ENCODE data around the gene KDM5B. TPM values are rescaled to one million over a fixed set of nuclear protein-coding genes. Genes with fewer than 3 reads are reported as not detected.

The KDM5B gene
- polyA plus RNA-seq, 3 donors: 3.4 to 12.5 (median 10.6) TPM

DNA sequence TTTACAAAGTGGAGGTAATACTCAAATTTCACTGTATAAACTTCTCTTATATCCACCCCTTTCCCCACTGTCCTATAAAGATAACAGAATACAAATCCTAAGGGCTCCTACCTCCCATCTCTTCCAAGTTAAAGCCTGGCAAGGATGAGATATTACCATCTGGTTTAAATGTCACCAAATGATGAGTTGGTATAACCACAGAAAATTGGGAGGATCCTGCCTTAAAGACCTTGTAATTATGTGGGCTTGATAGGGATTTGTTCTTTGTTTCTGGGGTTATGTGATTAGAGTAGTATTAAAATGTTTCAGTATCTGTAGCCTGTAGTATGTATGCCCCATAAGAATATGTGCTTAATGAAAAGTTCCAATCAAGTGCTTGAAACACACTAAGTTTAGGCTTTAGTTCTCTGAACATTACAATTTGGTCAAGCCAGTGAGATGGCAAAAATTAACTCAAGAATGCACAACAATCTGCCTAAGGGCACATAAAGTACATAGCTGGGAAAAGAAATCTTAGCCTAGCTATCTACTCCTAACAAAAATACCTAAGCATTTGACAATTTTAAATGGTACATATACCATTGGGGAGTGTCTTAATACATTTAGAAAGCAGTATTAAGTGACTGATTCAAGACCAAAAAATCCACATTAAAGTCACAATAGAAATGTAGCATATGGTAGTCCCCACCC, 14.0 kb downstream of the KDM5B start:
- Histone ChIP-seq H3K4me2 (replicated peaks; ENCODE audit: extremely low read depth, low read length, poor library complexity, severe bottlenecking) (no peak overlapping the region), H3K79me2 (ENCODE audit: insufficient read depth, low read length) (peaks cover 72% of the 10 kb centered on the region), H3K27me3 (ENCODE audit: control insufficient read depth in 2 of 2, insufficient read depth in 2 of 2, low read length in 2 of 2) (no peaks in the 10 kb centered on the region), H3K9me3 (replicated peaks in 1 of 2; ENCODE audit: control insufficient read depth in 1 of 2, insufficient read depth in 1 of 2, low read length in 2 of 2) (no peaks in the 10 kb centered on the region), H3K4me3 (replicated peaks in 1 of 3; ENCODE audit: low read depth in 2 of 3, low read length in 3 of 3) (no peak overlapping the region), H4K20me1 (ENCODE audit: insufficient read depth, low read length) (peaks cover 91% of the 10 kb centered on the region), H2AFZ (ENCODE audit: insufficient read depth, low read depth, low read length, poor library complexity, severe bottlenecking) (no peak overlapping the region), H3K27ac (ENCODE audit: low read depth in 1 of 2, low read length in 2 of 2) (no peak overlapping the region), H3K9ac (ENCODE audit: insufficient read depth, low read length, poor library complexity, severe bottlenecking) (no peak overlapping the region), H3K36me3 (replicated peaks in 1 of 2; ENCODE audit: control insufficient read depth in 1 of 2, insufficient read depth in 2 of 2, low read length in 2 of 2) (no peaks in the 10 kb centered on the region), H3K4me1 (ENCODE audit: control insufficient read depth in 1 of 2, insufficient read depth in 2 of 2, low read length in 2 of 2) (no peaks in the 10 kb centered on the region)
- TF ChIP-seq, protein P1, sequence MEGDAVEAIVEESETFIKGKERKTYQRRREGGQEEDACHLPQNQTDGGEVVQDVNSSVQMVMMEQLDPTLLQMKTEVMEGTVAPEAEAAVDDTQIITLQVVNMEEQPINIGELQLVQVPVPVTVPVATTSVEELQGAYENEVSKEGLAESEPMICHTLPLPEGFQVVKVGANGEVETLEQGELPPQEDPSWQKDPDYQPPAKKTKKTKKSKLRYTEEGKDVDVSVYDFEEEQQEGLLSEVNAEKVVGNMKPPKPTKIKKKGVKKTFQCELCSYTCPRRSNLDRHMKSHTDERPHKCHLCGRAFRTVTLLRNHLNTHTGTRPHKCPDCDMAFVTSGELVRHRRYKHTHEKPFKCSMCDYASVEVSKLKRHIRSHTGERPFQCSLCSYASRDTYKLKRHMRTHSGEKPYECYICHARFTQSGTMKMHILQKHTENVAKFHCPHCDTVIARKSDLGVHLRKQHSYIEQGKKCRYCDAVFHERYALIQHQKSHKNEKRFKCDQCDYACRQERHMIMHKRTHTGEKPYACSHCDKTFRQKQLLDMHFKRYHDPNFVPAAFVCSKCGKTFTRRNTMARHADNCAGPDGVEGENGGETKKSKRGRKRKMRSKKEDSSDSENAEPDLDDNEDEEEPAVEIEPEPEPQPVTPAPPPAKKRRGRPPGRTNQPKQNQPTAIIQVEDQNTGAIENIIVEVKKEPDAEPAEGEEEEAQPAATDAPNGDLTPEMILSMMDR (IDR thresholded peaks at IDR 0.05): no peak
- Mint-ChIP-seq H3K27ac (no peak overlapping the region), H3K4me1 (peaks cover 10% of the 10 kb centered on the region), H3K36me3 (peaks cover 0 to 2% of the 10 kb centered on the region in 2 donors), H3K27me3 (ENCODE audit: low read depth in 3 of 3) (peaks cover 0 to 2% (median 0%) of the 10 kb centered on the region in 3 donors), H3K9me3 (peaks cover 0 to 2% (median 0%) of the 10 kb centered on the region in 7 donors), H3K4me3 (no peak overlapping the region)
- intact Hi-C loops (cut with micrococcal nuclease): no loop called here
- DNase-seq: no peak

DNA sequence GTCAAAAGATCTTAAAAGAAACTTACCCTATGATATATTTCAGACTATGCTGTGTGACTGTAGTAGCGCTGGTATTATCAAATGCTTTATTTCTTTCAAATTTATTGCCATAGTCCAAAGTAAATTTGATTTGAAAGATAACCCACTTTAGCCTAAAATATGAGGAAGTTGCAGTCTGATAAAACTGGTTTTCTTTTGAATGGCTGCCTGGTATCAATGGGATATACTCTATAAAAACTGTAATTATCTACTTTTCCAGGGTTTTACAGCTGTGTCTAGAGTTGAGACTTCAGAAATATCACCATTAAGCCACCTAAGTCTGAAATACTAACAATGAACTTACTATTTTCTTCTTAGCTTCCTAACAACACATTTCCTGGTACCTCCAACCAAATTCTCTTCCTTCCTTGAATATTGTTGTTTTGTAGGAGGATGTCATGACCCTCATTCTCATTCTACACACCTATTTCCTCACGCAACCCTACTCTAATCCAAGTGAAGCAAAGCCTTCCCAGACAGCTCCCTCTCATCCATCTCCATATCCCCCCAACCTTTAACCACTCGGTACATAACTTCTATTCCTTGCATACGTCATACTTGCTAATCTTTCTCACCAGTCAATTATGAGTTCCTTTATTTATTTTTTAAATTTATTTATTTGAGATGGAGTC, 17.0 kb downstream of the KDM5B start:
- Histone ChIP-seq H3K9me3 (replicated peaks in 1 of 2; ENCODE audit: control insufficient read depth in 1 of 2, insufficient read depth in 1 of 2, low read length in 2 of 2) (no peaks in the 10 kb centered on the region), H3K27me3 (ENCODE audit: control insufficient read depth in 2 of 2, insufficient read depth in 2 of 2, low read length in 2 of 2) (no peaks in the 10 kb centered on the region), H3K79me2 (ENCODE audit: insufficient read depth, low read length) (peaks cover 67% of the 10 kb centered on the region), H3K36me3 (replicated peaks in 1 of 2; ENCODE audit: control insufficient read depth in 1 of 2, insufficient read depth in 2 of 2, low read length in 2 of 2) (no peaks in the 10 kb centered on the region), H3K27ac (ENCODE audit: low read depth in 1 of 2, low read length in 2 of 2) (no peak overlapping the region), H3K9ac (ENCODE audit: insufficient read depth, low read length, poor library complexity, severe bottlenecking) (no peak overlapping the region), H3K4me3 (replicated peaks in 1 of 3; ENCODE audit: low read depth in 2 of 3, low read length in 3 of 3) (no peak overlapping the region), H4K20me1 (ENCODE audit: insufficient read depth, low read length) (peaks cover 91% of the 10 kb centered on the region), H3K4me2 (replicated peaks; ENCODE audit: extremely low read depth, low read length, poor library complexity, severe bottlenecking) (no peak overlapping the region), H3K4me1 (ENCODE audit: control insufficient read depth in 1 of 2, insufficient read depth in 2 of 2, low read length in 2 of 2) (no peaks in the 10 kb centered on the region), H2AFZ (ENCODE audit: insufficient read depth, low read depth, low read length, poor library complexity, severe bottlenecking) (no peak overlapping the region)
- intact Hi-C loops (cut with micrococcal nuclease): no loop called here
- no CpG with 5 or more reads among the region's 4 CpGs for WGBS (ENCODE audit: insufficient coverage)
- Mint-ChIP-seq H3K4me1 (peaks cover 8% of the 10 kb centered on the region), H3K27me3 (ENCODE audit: low read depth in 3 of 3) (peaks cover 0 to 1% (median 0%) of the 10 kb centered on the region in 3 donors), H3K9me3 (no peaks in the 10 kb centered on the region), H3K4me3 (no peak overlapping the region), H3K36me3 (no peaks in the 10 kb centered on the region), H3K27ac (peak overlapping the region in 2 of 7 donors; percentile 35 to 50)
- TF ChIP-seq, protein P1 (IDR thresholded peaks at IDR 0.05): no peak
- DNase-seq: no peak

Measured in CD14-positive monocyte (primary cell).